AG08395 (cell line): Measurements from ENCODE around the gene RNU6-1.

Source experiments
- DNase-seq: peaks from one replicate; pipeline ENCODE4 v3.0.0; 2012; ENCODE audit warnings: mixed read lengths, low spot score

Gene RNU6-1

GRCh38 chr15:67832897-67833709 is 6.7 kb downstream of the RNU6-1 start:
- no peak for DNase-seq

GRCh38 chr15:67832031-67832551 is 7.8 kb downstream of the RNU6-1 start:
- DNase-seq, result no peak

GRCh38 chr15:67831363-67831762 is 8.5 kb downstream of the RNU6-1 start:
- no peak for DNase-seq

GRCh38 chr15:67829647-67830504 is 10.0 kb downstream of the RNU6-1 start:
- no peak for DNase-seq

- DNase-seq, result no peak
These were observed 10.7 kb downstream of the RNU6-1 start for GRCh38 chr15:67828969-67829646.

- DNase-seq, result no peak
These were observed 11.4 kb downstream of the RNU6-1 start for GRCh38 chr15:67828278-67828968.

- no peak for DNase-seq
These were observed 12.1 kb downstream of the RNU6-1 start for GRCh38 chr15:67827562-67828277.

- DNase-seq, result no peak
These were observed 12.9 kb downstream of the RNU6-1 start for GRCh38 chr15:67826717-67827561.

- no peak for DNase-seq
These were observed 13.7 kb downstream of the RNU6-1 start for GRCh38 chr15:67825881-67826716.

GRCh38 chr15:67824976-67825880 is 14.6 kb downstream of the RNU6-1 start, which contains the start of gene SKOR1:
Gene SKOR1, plus strand, starts transcription at chr15:67825509. Its CDS starts 94 bp downstream, at chr15:67825603.
- peak; percentile 64 for DNase-seq

- DNase-seq, result no peak
These were observed 15.5 kb downstream of the RNU6-1 start for GRCh38 chr15:67824197-67824968.

- DNase-seq, result no peak
These were observed 16.3 kb downstream of the RNU6-1 start for GRCh38 chr15:67823314-67824196.

GRCh38 chr15:67822537-67823313 is 17.1 kb downstream of the RNU6-1 start:
- no peak for DNase-seq

- DNase-seq, result no peak
These were observed 17.9 kb downstream of the RNU6-1 start for GRCh38 chr15:67821784-67822440.
